ENCODE measurements around the gene NTSR1. TPM values are rescaled to one million over a fixed set of nuclear protein-coding genes. Genes with fewer than 3 reads are reported as not detected.

NTSR1 gene
- total RNA-seq, 2 donors from 2014 or later: not detected

DNA sequence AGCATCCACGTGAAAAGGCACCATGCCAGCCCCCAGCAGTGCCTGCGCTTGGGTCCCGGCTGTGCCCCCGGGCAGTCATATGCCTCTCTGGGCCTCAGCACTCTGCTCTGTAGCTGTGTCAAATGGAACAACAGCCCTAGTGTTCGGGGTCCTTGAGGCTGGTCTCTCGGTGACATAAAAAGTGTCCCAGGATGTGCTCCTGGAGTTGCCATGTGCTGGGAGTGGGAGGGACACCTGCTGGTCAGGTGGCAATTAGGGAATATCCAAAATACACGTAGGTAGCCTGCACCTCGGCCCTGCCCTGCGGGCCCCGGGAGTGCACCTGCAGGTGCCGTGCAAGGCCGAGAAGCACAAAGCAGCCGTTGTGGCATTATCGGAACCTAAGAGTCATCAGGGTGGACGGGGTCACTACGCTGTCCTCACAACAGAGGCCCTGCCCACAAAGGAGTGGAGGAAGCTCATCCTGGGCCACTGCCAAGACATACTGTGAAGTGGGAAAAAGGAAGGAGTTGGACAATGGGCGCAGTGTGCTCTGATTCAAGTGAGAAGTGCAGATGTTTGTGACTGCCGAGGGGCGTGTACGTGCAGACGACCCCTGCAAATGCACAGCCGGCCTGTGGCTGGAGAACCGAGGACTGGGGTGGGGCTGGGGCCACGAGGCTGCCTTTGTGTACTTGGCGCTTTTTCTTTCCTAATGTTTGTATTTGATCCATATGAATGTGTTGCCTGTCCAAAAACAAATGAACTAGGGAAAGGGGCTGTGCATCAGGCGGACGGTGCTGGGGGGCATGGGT is 41.7 kb upstream of the NTSR1 start:
- Mint-ChIP-seq H3K36me3 (ENCODE audit: insufficient read depth in 2 of 2) (peaks cover 0 to 8% of the 10 kb centered on the region in 2 donors), H3K4me1 (ENCODE audit: low read depth) (no peaks in the 10 kb centered on the region), H3K27ac (no peak overlapping the region), H3K9me3 (no peaks in the 10 kb centered on the region), H3K27me3 (ENCODE audit: low read depth) (no peaks in the 10 kb centered on the region), H3K4me3 (no peak overlapping the region)
- DNase-seq (no peak), ATAC-seq (replicated peaks in 1 of 2) (no peak)

GRCh38 chr20:62667530-62668440 is 40.9 kb upstream of the NTSR1 start:
- Mint-ChIP-seq H3K9me3 (no peaks in the 10 kb centered on the region), H3K4me1 (ENCODE audit: low read depth) (no peaks in the 10 kb centered on the region), H3K27me3 (ENCODE audit: low read depth) (no peaks in the 10 kb centered on the region), H3K36me3 (ENCODE audit: insufficient read depth in 2 of 2) (peaks cover 0 to 8% of the 10 kb centered on the region in 2 donors), H3K4me3 (no peak overlapping the region), H3K27ac (no peak overlapping the region)
- DNase-seq (no peak), ATAC-seq (replicated peaks in 1 of 2) (no peak)

DNA sequence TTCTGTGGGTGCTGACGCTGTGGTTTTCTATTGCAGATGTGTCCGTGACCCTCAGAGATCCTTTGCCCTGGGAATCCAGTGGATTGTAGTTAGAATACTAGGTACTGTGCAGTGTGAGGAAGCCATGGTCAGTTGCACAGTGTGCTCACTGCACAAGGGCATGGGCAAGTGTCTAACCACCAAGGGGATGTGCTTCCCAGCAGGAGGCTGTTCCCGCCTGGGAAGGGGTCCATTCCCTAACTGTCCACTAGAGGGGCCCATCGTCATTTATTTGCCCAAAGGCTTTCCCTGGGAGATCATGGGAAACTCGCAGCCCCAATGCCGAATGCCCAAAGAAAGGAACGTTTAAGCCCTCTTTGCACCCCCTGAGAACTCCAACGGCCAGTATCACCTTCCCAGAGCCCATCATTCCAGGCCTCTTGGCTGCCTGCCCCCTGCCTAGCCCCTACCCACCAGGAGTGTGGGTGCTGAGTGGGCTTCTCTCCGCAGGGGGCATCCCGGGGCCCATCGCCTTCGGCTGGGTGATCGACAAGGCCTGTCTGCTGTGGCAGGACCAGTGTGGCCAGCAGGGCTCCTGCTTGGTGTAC is 40.1 kb upstream of the NTSR1 start:
- H3K36me3 Mint-ChIP-seq (ENCODE audit: insufficient read depth in 2 of 2): peaks cover 0 to 8% of the 10 kb centered on the region in 2 donors
- ATAC-seq (replicated peaks in 1 of 2): peak in 1 of 2 donors; percentile 32
- H3K9me3 Mint-ChIP-seq: no peaks in the 10 kb centered on the region
- no peaks in the 10 kb centered on the region for H3K4me1 Mint-ChIP-seq (ENCODE audit: low read depth)
- H3K27ac Mint-ChIP-seq: no peak overlapping the region
- peak in 1 of 2 donors; percentile 32 for DNase-seq
- no peaks in the 10 kb centered on the region for H3K27me3 Mint-ChIP-seq (ENCODE audit: low read depth)
- H3K4me3 Mint-ChIP-seq: no peak overlapping the region

GRCh38 chr20:62669249-62669648 is 39.4 kb upstream of the NTSR1 start:
- H3K4me3 Mint-ChIP-seq: no peak overlapping the region
- H3K36me3 Mint-ChIP-seq (ENCODE audit: insufficient read depth in 2 of 2): peaks cover 0 to 8% of the 10 kb centered on the region in 2 donors
- ATAC-seq (replicated peaks in 1 of 2) (no peak), DNase-seq (no peak)
- no peaks in the 10 kb centered on the region for H3K27me3 Mint-ChIP-seq (ENCODE audit: low read depth)
- H3K4me1 Mint-ChIP-seq (ENCODE audit: low read depth): no peaks in the 10 kb centered on the region
- H3K9me3 Mint-ChIP-seq: no peaks in the 10 kb centered on the region
- no peak overlapping the region for H3K27ac Mint-ChIP-seq

- no peaks in the 10 kb centered on the region for H3K4me1 Mint-ChIP-seq (ENCODE audit: low read depth)
- DNase-seq (no peak), ATAC-seq (replicated peaks in 1 of 2) (no peak)
- peaks cover 0 to 8% of the 10 kb centered on the region in 2 donors for H3K36me3 Mint-ChIP-seq (ENCODE audit: insufficient read depth in 2 of 2)
- no peaks in the 10 kb centered on the region for H3K27me3 Mint-ChIP-seq (ENCODE audit: low read depth)
- no peaks in the 10 kb centered on the region for H3K9me3 Mint-ChIP-seq
- H3K27ac Mint-ChIP-seq: no peak overlapping the region
- H3K4me3 Mint-ChIP-seq: no peak overlapping the region
Measured at GRCh38 chr20:62670156-62670555, 38.5 kb upstream of the NTSR1 start.

DNA sequence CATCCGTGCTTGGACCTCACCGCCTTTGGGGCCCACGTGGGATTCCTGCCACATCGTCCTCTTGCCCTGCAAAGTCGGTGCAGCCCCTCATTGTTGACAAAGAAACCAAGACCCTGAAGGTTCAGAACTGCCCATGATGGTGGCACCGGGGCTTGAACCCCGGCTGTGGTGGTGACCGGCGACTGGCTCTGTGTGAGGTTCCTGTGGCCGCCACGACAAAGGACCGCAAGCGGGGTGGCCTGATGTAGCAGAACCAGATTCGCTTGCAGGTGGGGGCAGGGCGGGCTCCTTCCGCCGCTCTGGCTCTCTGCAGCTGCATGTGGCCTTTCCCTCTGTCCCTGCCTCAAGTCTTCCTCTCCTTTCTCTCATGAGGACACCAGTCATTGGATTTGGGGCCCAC is 37.6 kb upstream of the NTSR1 start:
- Mint-ChIP-seq H3K4me1 (ENCODE audit: low read depth) (no peaks in the 10 kb centered on the region), H3K36me3 (ENCODE audit: insufficient read depth in 2 of 2) (peaks cover 0 to 8% of the 10 kb centered on the region in 2 donors), H3K27me3 (ENCODE audit: low read depth) (no peaks in the 10 kb centered on the region), H3K4me3 (no peak overlapping the region), H3K27ac (no peak overlapping the region), H3K9me3 (no peaks in the 10 kb centered on the region)
- DNase-seq (no peak), ATAC-seq (replicated peaks in 1 of 2) (no peak)

DNA sequence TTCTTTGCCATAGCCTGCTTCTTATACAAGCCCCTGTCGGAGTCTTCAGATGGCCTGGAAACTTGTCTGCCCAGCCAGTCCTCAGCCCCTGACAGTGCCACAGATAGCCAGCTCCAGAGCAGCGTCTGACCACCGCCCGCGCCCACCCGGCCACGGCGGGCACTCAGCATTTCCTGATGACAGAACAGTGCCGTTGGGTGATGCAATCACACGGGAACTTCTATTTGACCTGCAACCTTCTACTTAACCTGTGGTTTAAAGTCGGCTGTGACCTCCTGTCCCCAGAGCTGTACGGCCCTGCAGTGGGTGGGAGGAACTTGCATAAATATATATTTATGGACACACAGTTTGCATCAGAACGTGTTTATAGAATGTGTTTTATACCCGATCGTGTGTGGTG is 36.9 kb upstream of the NTSR1 start:
- H3K27ac Mint-ChIP-seq: no peak overlapping the region

DNA sequence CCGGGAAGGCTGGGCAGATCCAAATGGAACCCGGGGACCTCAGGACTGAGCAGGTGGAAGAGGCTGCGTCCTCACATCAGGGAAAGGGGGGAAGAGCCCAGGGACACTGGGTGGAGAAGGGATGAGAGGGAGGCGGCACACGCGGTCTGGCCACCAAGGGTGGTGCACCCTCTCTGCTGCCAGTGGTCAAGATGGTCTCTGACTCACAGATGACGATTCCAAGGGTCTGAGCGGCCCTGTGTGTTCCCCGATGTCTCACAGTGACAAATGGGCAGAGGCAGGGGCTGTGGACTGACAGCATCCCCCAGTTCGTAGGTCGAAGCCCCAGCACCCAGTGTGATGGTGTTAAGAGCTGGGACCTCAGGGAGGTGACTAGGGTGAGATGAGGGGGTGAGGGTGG is 34.3 kb upstream of the NTSR1 start:
- Mint-ChIP-seq H3K9me3 (no peaks in the 10 kb centered on the region), H3K27me3 (ENCODE audit: low read depth) (no peaks in the 10 kb centered on the region), H3K4me1 (ENCODE audit: low read depth) (peaks cover 5% of the 10 kb centered on the region), H3K36me3 (ENCODE audit: insufficient read depth in 2 of 2) (peaks cover 0 to 4% of the 10 kb centered on the region in 2 donors), H3K4me3 (no peak overlapping the region), H3K27ac (no peak overlapping the region)
- ATAC-seq (replicated peaks in 1 of 2) (no peak), DNase-seq (no peak)

More for the DNA sequence above, 36.9 kb upstream of the NTSR1 start:
- ATAC-seq (replicated peaks in 1 of 2) (no peak), DNase-seq (no peak)
- Mint-ChIP-seq H3K4me1 (ENCODE audit: low read depth) (no peaks in the 10 kb centered on the region), H3K4me3 (no peak overlapping the region), H3K9me3 (no peaks in the 10 kb centered on the region), H3K27me3 (ENCODE audit: low read depth) (no peaks in the 10 kb centered on the region), H3K36me3 (ENCODE audit: insufficient read depth in 2 of 2) (peaks cover 0 to 8% of the 10 kb centered on the region in 2 donors)

DNA sequence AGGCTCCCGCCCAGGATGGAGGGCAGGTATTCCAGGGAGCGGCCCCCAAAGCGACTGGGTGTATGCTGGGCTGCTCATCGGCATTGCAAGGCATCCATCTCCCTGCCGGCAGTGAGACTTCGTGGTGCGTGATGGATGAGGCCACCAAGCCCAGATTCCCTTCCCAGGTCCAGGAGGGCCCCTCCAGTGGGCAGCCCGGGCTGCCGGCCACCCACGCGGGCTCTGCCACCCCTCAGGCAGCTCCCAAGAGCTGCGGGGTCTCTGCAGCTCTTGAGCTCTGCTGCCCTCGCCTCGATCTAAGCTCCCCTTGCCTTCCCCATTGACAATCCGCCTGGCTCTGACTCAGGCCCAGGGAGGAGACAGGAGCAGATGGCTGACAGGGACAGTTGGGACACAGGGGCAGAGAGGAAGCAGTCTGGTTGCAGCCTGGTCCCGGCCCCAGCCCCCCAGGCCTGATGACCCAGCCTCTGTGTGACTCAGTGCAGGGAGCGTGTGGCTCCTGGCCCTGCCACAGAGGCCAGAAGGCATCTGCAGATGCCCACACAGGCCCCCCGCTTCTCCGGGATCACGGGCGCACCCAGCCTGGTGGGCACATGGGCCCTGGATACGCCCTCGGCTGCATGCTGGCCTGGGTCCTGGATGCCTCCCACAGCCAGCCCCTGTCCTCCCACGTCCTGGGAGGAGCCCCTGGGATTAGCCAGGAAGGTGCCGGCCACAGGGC is 33.3 kb upstream of the NTSR1 start:
- no peak for DNase-seq
- H3K36me3 Mint-ChIP-seq (ENCODE audit: insufficient read depth in 2 of 2): peaks cover 0 to 2% of the 10 kb centered on the region in 2 donors
- H3K4me1 Mint-ChIP-seq (ENCODE audit: low read depth): peaks cover 5% of the 10 kb centered on the region
- H3K27ac Mint-ChIP-seq: no peak overlapping the region
- no peaks in the 10 kb centered on the region for H3K27me3 Mint-ChIP-seq (ENCODE audit: low read depth)
- H3K9me3 Mint-ChIP-seq: no peaks in the 10 kb centered on the region
- no peak for ATAC-seq (replicated peaks in 1 of 2)
- H3K4me3 Mint-ChIP-seq: no peak overlapping the region

DNA sequence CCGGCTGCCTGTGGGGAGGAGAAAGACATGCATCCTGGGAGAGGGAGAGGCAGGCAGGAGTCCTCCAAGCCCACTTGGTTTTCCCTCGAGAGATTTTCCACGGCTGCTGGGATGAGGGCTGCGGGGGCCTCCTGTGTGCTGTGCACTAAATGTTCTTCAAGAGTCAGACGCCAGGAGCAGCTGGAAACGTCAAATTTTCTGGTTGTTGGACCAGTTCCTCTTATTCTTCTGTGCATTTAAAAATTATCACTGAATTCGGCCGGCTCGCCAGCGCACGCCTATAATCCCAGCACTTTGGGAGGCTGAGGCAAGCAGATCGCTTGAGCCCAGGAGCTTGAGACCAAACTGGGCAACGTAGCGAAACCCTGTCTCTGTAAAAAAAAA is 32.8 kb upstream of the NTSR1 start:
- H3K27me3 Mint-ChIP-seq (ENCODE audit: low read depth): no peaks in the 10 kb centered on the region
- H3K4me1 Mint-ChIP-seq (ENCODE audit: low read depth): peaks cover 5% of the 10 kb centered on the region
- peaks cover 0 to 2% of the 10 kb centered on the region in 2 donors for H3K36me3 Mint-ChIP-seq (ENCODE audit: insufficient read depth in 2 of 2)
- DNase-seq (no peak), ATAC-seq (replicated peaks in 1 of 2) (no peak)
- H3K27ac Mint-ChIP-seq: no peak overlapping the region
- no peaks in the 10 kb centered on the region for H3K9me3 Mint-ChIP-seq
- H3K4me3 Mint-ChIP-seq: no peak overlapping the region

DNA sequence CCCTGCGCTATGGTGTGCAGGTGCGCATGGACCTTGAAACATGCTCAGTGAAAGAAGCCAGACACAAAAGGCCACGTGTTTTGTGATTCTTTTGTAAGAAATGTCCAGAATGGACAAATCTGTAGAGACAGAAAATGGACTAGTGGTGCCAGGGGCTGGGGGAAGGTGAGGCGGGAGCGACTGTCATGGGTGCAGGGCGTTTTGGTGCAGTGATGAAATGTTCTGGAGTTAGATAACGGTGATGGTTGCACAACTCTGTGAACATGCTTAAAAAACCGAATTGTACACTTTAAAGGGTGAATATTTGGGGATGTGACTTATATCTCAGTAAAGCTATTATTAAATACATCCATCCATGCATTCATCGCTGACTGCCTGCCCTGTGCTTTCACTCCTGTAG is 31.7 kb upstream of the NTSR1 start:
- H3K4me3 Mint-ChIP-seq: no peak overlapping the region
- H3K4me1 Mint-ChIP-seq (ENCODE audit: low read depth): peaks cover 5% of the 10 kb centered on the region
- H3K27me3 Mint-ChIP-seq (ENCODE audit: low read depth): no peaks in the 10 kb centered on the region
- H3K27ac Mint-ChIP-seq: no peak overlapping the region
- DNase-seq (no peak), ATAC-seq (replicated peaks in 1 of 2) (no peak)
- no peaks in the 10 kb centered on the region for H3K9me3 Mint-ChIP-seq
- H3K36me3 Mint-ChIP-seq (ENCODE audit: insufficient read depth in 2 of 2): peaks cover 0 to 2% of the 10 kb centered on the region in 2 donors

DNA sequence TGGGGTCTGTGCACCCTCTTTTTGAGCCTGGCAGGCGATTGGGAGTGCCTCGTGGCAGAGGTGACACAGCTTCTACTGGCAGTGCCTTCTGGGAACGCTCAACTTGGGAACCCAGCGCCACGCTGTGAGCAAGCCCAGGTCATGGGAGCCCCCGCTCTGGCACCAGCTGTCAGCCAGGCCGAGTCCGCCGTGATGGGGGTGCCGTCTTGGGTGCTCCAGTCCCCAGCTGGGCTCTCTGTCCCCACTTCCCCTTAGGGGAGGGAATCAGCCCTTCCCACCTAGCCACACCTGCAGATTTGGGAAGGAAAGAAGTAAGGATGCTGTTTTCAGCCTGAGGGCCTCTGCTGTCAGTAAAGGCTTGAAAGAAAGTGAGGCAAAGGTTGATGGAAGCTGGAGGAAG is 31.0 kb upstream of the NTSR1 start:
- no peak overlapping the region for H3K4me3 Mint-ChIP-seq
- peaks cover 0 to 2% of the 10 kb centered on the region in 2 donors for H3K36me3 Mint-ChIP-seq (ENCODE audit: insufficient read depth in 2 of 2)
- DNase-seq (no peak), ATAC-seq (replicated peaks in 1 of 2) (no peak)
- H3K9me3 Mint-ChIP-seq: no peaks in the 10 kb centered on the region
- H3K27ac Mint-ChIP-seq: no peak overlapping the region
- H3K4me1 Mint-ChIP-seq (ENCODE audit: low read depth): peaks cover 5% of the 10 kb centered on the region
- no peaks in the 10 kb centered on the region for H3K27me3 Mint-ChIP-seq (ENCODE audit: low read depth)
